ENCODE measurements around the gene PDE6A. TPM values are rescaled to one million over a fixed set of nuclear protein-coding genes. Genes with fewer than 3 reads are reported as not detected.

Gene PDE6A
- total RNA-seq, 1 experiment from 2014 or later = not detected

GRCh38 chr5:149960272-149961185, 15.9 kb upstream of the PDE6A start, which contains the start of gene SLC26A2 (continued):
- TF ChIP-seq CTCF (IDR thresholded peaks at IDR 0.05) (no peak), ZBTB43 (CRISPR knock-in tag; IDR thresholded peaks at IDR 0.05) (peak; percentile 88; the same call in 1 of the 2 replicates), ATF1 (CRISPR knock-in tag; IDR thresholded peaks at IDR 0.05) (no peak), NR1H2 (CRISPR knock-in tag; IDR thresholded peaks at IDR 0.05) (no peak), RELA (CRISPR knock-in tag; IDR thresholded peaks at IDR 0.05; ENCODE audit: borderline replicate concordance) (no peak), ZNF121 (CRISPR knock-in tag; IDR thresholded peaks at IDR 0.05) (no peak), CREM (CRISPR knock-in tag; IDR thresholded peaks at IDR 0.05) (no peak), MYBL2 (CRISPR knock-in tag; IDR thresholded peaks at IDR 0.05) (peak; percentile 89), MXD4 (CRISPR knock-in tag; IDR thresholded peaks at IDR 0.05; ENCODE audit: borderline replicate concordance) (no peak), GABPB1 (CRISPR knock-in tag; IDR thresholded peaks at IDR 0.05) (peak; percentile 27; the same call in 1 of the 2 replicates), NR3C1 (CRISPR knock-in tag; conservative IDR thresholded peaks at IDR 0.05; ENCODE audit: low read depth) (no peak), ZNF263 (CRISPR knock-in tag; IDR thresholded peaks at IDR 0.05; ENCODE audit: low read depth) (no peak), MLX (CRISPR knock-in tag; IDR thresholded peaks at IDR 0.05) (no peak), ZSCAN18 (CRISPR knock-in tag; IDR thresholded peaks at IDR 0.05) (no peak), ZNF219 (CRISPR knock-in tag; IDR thresholded peaks at IDR 0.05; ENCODE audit: borderline replicate concordance) (no peak), FOXP1 (CRISPR knock-in tag; IDR thresholded peaks at IDR 0.05; ENCODE audit: borderline replicate concordance) (peak; percentile 87; the same call in 1 of the 2 replicates), CREB1 (CRISPR knock-in tag; IDR thresholded peaks at IDR 0.05) (0 out of 2 replicates have a peak, but pooled peaks have one; percentile 39), ATF6 (CRISPR knock-in tag; IDR thresholded peaks at IDR 0.05) (no peak), HMGA2 (CRISPR knock-in tag; IDR thresholded peaks at IDR 0.05) (no peak), E2F4 (CRISPR knock-in tag; IDR thresholded peaks at IDR 0.05; ENCODE audit: borderline replicate concordance, low read depth) (no peak; the same call in 1 of the 2 replicates), TEAD1 (CRISPR knock-in tag; IDR thresholded peaks at IDR 0.05) (peak; percentile 69; the same call in 1 of the 2 replicates), AR (CRISPR knock-in tag; IDR thresholded peaks at IDR 0.05) (no peak), ZNF425 (CRISPR knock-in tag; conservative IDR thresholded peaks at IDR 0.05) (no peak)

Data from WTC11 (cell line).